GM06990 (cell line): ENCODE data around the gene TSPAN11.
"Not testable (repeated sequence)": the region's sequence is repeated elsewhere in the genome, so short reads cannot be mapped to it uniquely, and the experiment has no call there.

Experiments
- DNase-seq: peaks from one replicate; pipeline ENCODE4 v3.0.0-alpha.2; 2011; ENCODE audit not compliant: insufficient read length; ENCODE audit errors: extremely low read depth
- H3K27me3 ChIP-seq: replicated peaks from 2 replicates; pipeline ENCODE4 v1.6.0; 2011; ENCODE audit warnings: low read length; ENCODE audit not compliant: control insufficient read depth, insufficient read depth
- H3K36me3 ChIP-seq: 2 replicates; pipeline ENCODE4 v1.5.1; 2011; ENCODE audit warnings: low read length; ENCODE audit not compliant: control insufficient read depth, insufficient read depth
- H3K4me3 ChIP-seq: replicated peaks from 2 replicates; pipeline ENCODE4 v1.5.1; 2011; ENCODE audit warnings: low read depth, mild to moderate bottlenecking, control low read depth, low read length
- CTCF ChIP-seq: IDR thresholded peaks from 2 replicates; pipeline ENCODE4 v1.5.1; 2011; ENCODE audit warnings: low read length, control low read depth, mild to moderate bottlenecking, inconsistent platforms; ENCODE audit not compliant: insufficient read depth, poor library complexity, severe bottlenecking

TSPAN11 gene

GRCh38 chr12:31011336-31011735 lies 84.8 kb downstream of the TSPAN11 start:
- Histone ChIP-seq H3K27me3 (no peaks in the 10 kb centered on the region), H3K36me3 (no peaks in the 10 kb centered on the region), H3K4me3 (no peak overlapping the region)
- no peak for DNase-seq
- TF ChIP-seq CTCF, result no peak

GRCh38 chr12:31011746-31012566 lies 85.4 kb downstream of the TSPAN11 start:
- H3K4me3 ChIP-seq, result no peak overlapping the region
- no peaks in the 10 kb centered on the region for H3K27me3 ChIP-seq
- peak; percentile 51 for TF ChIP-seq CTCF
- no peaks in the 10 kb centered on the region for H3K36me3 ChIP-seq
- no peak for DNase-seq

- not testable (repeated sequence) for H3K27me3 ChIP-seq, H3K36me3 ChIP-seq, H3K4me3 ChIP-seq, DNase-seq
Measured at GRCh38 chr12:31012567-31012891, 86.0 kb downstream of the TSPAN11 start.

GRCh38 chr12:31015215-31015614 lies 88.7 kb downstream of the TSPAN11 start:
- no peak for DNase-seq
- no peaks in the 10 kb centered on the region; the same call in 1 of the 2 replicates for H3K27me3 ChIP-seq
- TF ChIP-seq CTCF, result no peak

GRCh38 chr12:31016057-31016456 lies 89.5 kb downstream of the TSPAN11 start:
- TF ChIP-seq CTCF, result no peak
- DNase-seq, result no peak
- H3K27me3 ChIP-seq, result no peaks in the 10 kb centered on the region; the same call in 1 of the 2 replicates
- H3K4me3 ChIP-seq, result no peak overlapping the region
- no peaks in the 10 kb centered on the region for H3K36me3 ChIP-seq

More at GRCh38 chr12:31015215-31015614, 88.7 kb downstream of the TSPAN11 start:
- no peaks in the 10 kb centered on the region for H3K36me3 ChIP-seq
- no peak overlapping the region for H3K4me3 ChIP-seq

- no peak overlapping the region for H3K4me3 ChIP-seq
- DNase-seq, result no peak
- TF ChIP-seq CTCF, result no peak
- H3K36me3 ChIP-seq, result no peaks in the 10 kb centered on the region
- H3K27me3 ChIP-seq, result no peaks in the 10 kb centered on the region; the same call in 1 of the 2 replicates
Measured at GRCh38 chr12:31017535-31017934, 91.0 kb downstream of the TSPAN11 start.
